Activated CD8-positive, alpha-beta T cell treated with anti-CD3 and anti-CD28 coated beads, Interleukin-2, amount 10 ng/mL, durations not matched to agents 7 days and 5 days (primary cell): Measurements from ENCODE around the gene PRKG1. TPM values are rescaled to one million over a fixed set of nuclear protein-coding genes. Genes with fewer than 3 reads are reported as not detected.

Experiments
- ATAC-seq: fragments of 150-1000 bp; cut with Tn5 transposase; one replicate; pipeline ENCODE4 v1.10.0; 2021; ENCODE audit warnings: moderate library complexity
- CTCF ChIA-PET: fragments of 350-600 bp; sonication (Branson Sonifier 250); formaldehyde crosslinking; loops from one replicate; lab custom pipeline; 2021; ENCODE audit warnings: antibody characterized with exemption; lab: Charles Lee
- POLR2A ChIA-PET: fragments of 350-600 bp; sonication (Branson Sonifier 250); formaldehyde crosslinking; loops from one replicate; lab custom pipeline; 2021; ENCODE audit warnings: antibody characterized with exemption; lab: Charles Lee
- DNase-seq: peaks from one replicate; pipeline ENCODE4 v3.0.0-alpha.2; 2020
- H3K27ac Mint-ChIP-seq: one replicate; pipeline ENCODE4 v1.8.0; 2021; ENCODE audit warnings: mild to moderate bottlenecking, mixed read lengths
- H3K27me3 Mint-ChIP-seq: one replicate; pipeline ENCODE4 v1.8.0; 2021; ENCODE audit warnings: low read depth, mixed read lengths
- H3K36me3 Mint-ChIP-seq: one replicate; pipeline ENCODE4 v1.8.0; 2021; ENCODE audit warnings: low read depth, mixed read lengths
- H3K4me1 Mint-ChIP-seq: one replicate; pipeline ENCODE4 v1.8.0; 2021; ENCODE audit warnings: low read depth, mixed read lengths
- H3K4me3 Mint-ChIP-seq: one replicate; pipeline ENCODE4 v1.8.0; 2021; ENCODE audit warnings: mild to moderate bottlenecking, mixed read lengths
- H3K9me3 Mint-ChIP-seq: one replicate; pipeline ENCODE4 v1.8.0; 2022; ENCODE audit warnings: mixed read lengths; ENCODE audit not compliant: insufficient read depth
- total RNA-seq, 2 experiments: library from RNA; stranded (reverse); gene quantifications; one replicate each; pipeline ENCODE4 v1.2.3, GENCODE V29; 2021

Gene PRKG1
- total RNA-seq, 2 experiments from 2014 or later: not detected

- POLR2A ChIA-PET: no interaction called here
- peaks cover 17% of the 10 kb centered on the region for H3K4me1 Mint-ChIP-seq
- H3K4me3 Mint-ChIP-seq: no peak overlapping the region
- ATAC-seq (no peak), DNase-seq (no peak)
- H3K27me3 Mint-ChIP-seq: peaks cover 3% of the 10 kb centered on the region
- CTCF ChIA-PET: interaction anchor here (1.4 kb wide), 1 partner anchor 255 kb away, joined by 4 read pairs; no protein-coding TSS in a partner anchor
- no peaks in the 10 kb centered on the region for H3K36me3 Mint-ChIP-seq
- no peaks in the 10 kb centered on the region for H3K9me3 Mint-ChIP-seq
- H3K27ac Mint-ChIP-seq: no peak overlapping the region
These were observed 631.5 kb downstream of the PRKG1 start for GRCh38 chr10:51705774-51706173.

- DNase-seq (no peak), ATAC-seq (no peak)
- Mint-ChIP-seq H3K9me3 (no peaks in the 10 kb centered on the region), H3K36me3 (no peaks in the 10 kb centered on the region), H3K27ac (no peak overlapping the region), H3K4me3 (no peak overlapping the region), H3K4me1 (peaks cover 17% of the 10 kb centered on the region), H3K27me3 (peaks cover 3% of the 10 kb centered on the region)
- ChIA-PET CTCF (no interaction called here), POLR2A (no interaction called here)
These were observed 631.9 kb downstream of the PRKG1 start for GRCh38 chr10:51706225-51706624.

GRCh38 chr10:51707392-51707791 is 633.1 kb downstream of the PRKG1 start:
- Mint-ChIP-seq H3K27me3 (peaks cover 3% of the 10 kb centered on the region), H3K4me3 (peak overlapping the region; percentile 7), H3K4me1 (peaks cover 23% of the 10 kb centered on the region), H3K36me3 (no peaks in the 10 kb centered on the region), H3K27ac (peak overlapping the region; percentile 68), H3K9me3 (no peaks in the 10 kb centered on the region)
- DNase-seq (no peak), ATAC-seq (no peak)
- ChIA-PET CTCF (no interaction called here), POLR2A (no interaction called here)

- peak overlapping the region; percentile 68 for H3K27ac Mint-ChIP-seq
- CTCF ChIA-PET: no interaction called here
- H3K4me1 Mint-ChIP-seq: peaks cover 23% of the 10 kb centered on the region
- POLR2A ChIA-PET: no interaction called here
- H3K4me3 Mint-ChIP-seq: peak overlapping the region; percentile 7
- no peak for DNase-seq
- peaks cover 3% of the 10 kb centered on the region for H3K27me3 Mint-ChIP-seq
- no peak for ATAC-seq
- H3K9me3 Mint-ChIP-seq: no peaks in the 10 kb centered on the region
- no peaks in the 10 kb centered on the region for H3K36me3 Mint-ChIP-seq
These were observed 633.6 kb downstream of the PRKG1 start for GRCh38 chr10:51707821-51708424.

- ChIA-PET CTCF (no interaction called here), POLR2A (interaction anchor here (0.9 kb wide), 1 partner anchor 9 kb away, joined by 7 read pairs; the partner anchor contains the start of gene CSTF2T)
- H3K27me3 Mint-ChIP-seq: peaks cover 3% of the 10 kb centered on the region
- no peaks in the 10 kb centered on the region for H3K36me3 Mint-ChIP-seq
- ATAC-seq (no peak), DNase-seq (no peak)
- no peaks in the 10 kb centered on the region for H3K9me3 Mint-ChIP-seq
- peaks cover 23% of the 10 kb centered on the region for H3K4me1 Mint-ChIP-seq
- no peak overlapping the region for H3K4me3 Mint-ChIP-seq
- peak overlapping the region; percentile 17 for H3K27ac Mint-ChIP-seq
These were observed 634.3 kb downstream of the PRKG1 start for GRCh38 chr10:51708609-51709008.

GRCh38 chr10:51709324-51709972 is 635.2 kb downstream of the PRKG1 start:
- Mint-ChIP-seq H3K36me3 (no peaks in the 10 kb centered on the region), H3K9me3 (no peaks in the 10 kb centered on the region), H3K4me3 (no peak overlapping the region), H3K4me1 (peaks cover 23% of the 10 kb centered on the region), H3K27me3 (peaks cover 3% of the 10 kb centered on the region), H3K27ac (no peak overlapping the region)
- ATAC-seq (no peak), DNase-seq (no peak)
- ChIA-PET CTCF (no interaction called here), POLR2A (interaction anchor here (0.9 kb wide), 2 partner anchors 10 kb away, joined by 3 to 7 read pairs; partner anchors contain the start of gene CSTF2T)

- ChIA-PET POLR2A (no interaction called here), CTCF (no interaction called here)
- no peaks in the 10 kb centered on the region for H3K9me3 Mint-ChIP-seq
- no peaks in the 10 kb centered on the region for H3K27me3 Mint-ChIP-seq
- ATAC-seq: no peak
- H3K36me3 Mint-ChIP-seq: no peaks in the 10 kb centered on the region
- H3K4me1 Mint-ChIP-seq: peaks cover 23% of the 10 kb centered on the region
- H3K27ac Mint-ChIP-seq: no peak overlapping the region
- no peak for DNase-seq
- H3K4me3 Mint-ChIP-seq: no peak overlapping the region
These were observed 637.2 kb downstream of the PRKG1 start for GRCh38 chr10:51711519-51711891.

- Mint-ChIP-seq H3K9me3 (no peaks in the 10 kb centered on the region), H3K27me3 (peaks cover 3% of the 10 kb centered on the region), H3K27ac (no peak overlapping the region), H3K4me3 (no peak overlapping the region), H3K36me3 (no peaks in the 10 kb centered on the region), H3K4me1 (no peaks in the 10 kb centered on the region)
- DNase-seq (no peak), ATAC-seq (no peak)
- ChIA-PET POLR2A (interaction anchor here (0.9 kb wide), 1 partner anchor 17 kb away, joined by 3 read pairs; the partner anchor contains the start of gene CSTF2T), CTCF (no interaction called here)
These were observed 642.7 kb downstream of the PRKG1 start for GRCh38 chr10:51716981-51717380.

- no peak for ATAC-seq
- no peaks in the 10 kb centered on the region for H3K9me3 Mint-ChIP-seq
- H3K4me3 Mint-ChIP-seq: no peak overlapping the region
- H3K27ac Mint-ChIP-seq: no peak overlapping the region
- H3K4me1 Mint-ChIP-seq: no peaks in the 10 kb centered on the region
- DNase-seq: no peak
- no peaks in the 10 kb centered on the region for H3K36me3 Mint-ChIP-seq
- CTCF ChIA-PET: no interaction called here
- H3K27me3 Mint-ChIP-seq: peaks cover 6% of the 10 kb centered on the region
- POLR2A ChIA-PET: no interaction called here
These were observed 644.6 kb downstream of the PRKG1 start for GRCh38 chr10:51718804-51719291.

- no peak overlapping the region for H3K4me3 Mint-ChIP-seq
- no peaks in the 10 kb centered on the region for H3K9me3 Mint-ChIP-seq
- peaks cover 6% of the 10 kb centered on the region for H3K27me3 Mint-ChIP-seq
- ATAC-seq (no peak), DNase-seq (no peak)
- ChIA-PET POLR2A (no interaction called here), CTCF (no interaction called here)
- H3K27ac Mint-ChIP-seq: no peak overlapping the region
- no peaks in the 10 kb centered on the region for H3K4me1 Mint-ChIP-seq
- H3K36me3 Mint-ChIP-seq: no peaks in the 10 kb centered on the region
These were observed 649.8 kb downstream of the PRKG1 start for GRCh38 chr10:51724038-51724437.

- Mint-ChIP-seq H3K27me3 (no peaks in the 10 kb centered on the region), H3K9me3 (no peaks in the 10 kb centered on the region), H3K4me1 (no peaks in the 10 kb centered on the region), H3K36me3 (no peaks in the 10 kb centered on the region), H3K27ac (no peak overlapping the region), H3K4me3 (no peak overlapping the region)
- ChIA-PET POLR2A (no interaction called here), CTCF (no interaction called here)
- DNase-seq (no peak), ATAC-seq (no peak)
These were observed 655.7 kb downstream of the PRKG1 start for GRCh38 chr10:51729822-51730555.

GRCh38 chr10:51733057-51733456 is 658.8 kb downstream of the PRKG1 start:
- ATAC-seq (no peak), DNase-seq (no peak)
- CTCF ChIA-PET: no interaction called here
- Mint-ChIP-seq H3K27ac (no peak overlapping the region), H3K4me1 (no peaks in the 10 kb centered on the region), H3K36me3 (no peaks in the 10 kb centered on the region), H3K4me3 (no peak overlapping the region), H3K9me3 (no peaks in the 10 kb centered on the region), H3K27me3 (no peaks in the 10 kb centered on the region)
- POLR2A ChIA-PET: no interaction called here
